K562 (cell line): ENCODE measurements around the gene PRKG1. TPM values are rescaled to one million over a fixed set of nuclear protein-coding genes. Genes with fewer than 3 reads are reported as not detected.

ENCODE experiments used
- ATAC-seq: fragments of 200-7000 bp; cut with Tn5 transposase; 3 replicates; pipeline ENCODE4 v1.9.1; 2020; ENCODE audit warnings: moderate library complexity
- BruUV-seq: library from RNA; stranded (reverse); fragments of 400-500 nt; replicated peaks from 2 replicates; lab custom pipeline; 2021; lab: Mats Ljungman, UMichigan
- CTCF ChIA-PET: fragments of 300-600 bp; formaldehyde crosslinking; extraction: SDS; loops from one replicate; lab custom pipeline; 2021; ENCODE audit warnings: low intra/inter-chr PET ratio; lab: Yijun Ruan, JAX
- POLR2A ChIA-PET: fragments of 300-600, 350-650 bp; sonication (Branson Sonifier 250); formaldehyde crosslinking; extraction: SDS; loops from one replicate; lab custom pipeline; 2021; ENCODE audit warnings: antibody characterized with exemption, inconsistent platforms; lab: Yijun Ruan, JAX
- DNase-seq, 4 experiments: peaks; one replicate each; pipeline versions ENCODE4 v3.0.0 to v3.0.0-alpha.2; 2011 to 2018; ENCODE audit warnings: low spot score in 3 of 4, mixed read lengths in 3 of 4; ENCODE audit errors: extremely low read depth in 1 of 4
- FAIRE-seq: peaks from 2 replicates; lab custom pipeline; 2011; peaks lifted over from hg19 to GRCh38; lab: Jason Lieb, UNC
- H2AFZ ChIP-seq: 2 replicates; pipeline ENCODE4 v1.6.0; 2011; ENCODE audit warnings: low read depth, low read length, control low read depth, inconsistent platforms
- H3K27ac ChIP-seq: fragments of 200-600 bp; 3 replicates; pipeline ENCODE4 v1.8.0; 2011; ENCODE audit warnings: low read depth, mild to moderate bottlenecking, control low read depth, inconsistent platforms, low read length, moderate library complexity, mixed read lengths; ENCODE audit errors: extremely low read depth
- H3K27me3 ChIP-seq, 2 experiments: fragments of 300-600 bp in 1 of 2; 2 replicates in 1 of 2; 3 replicates in 1 of 2; pipeline versions ENCODE4 v1.6.0 to v1.8.0; 2011; ENCODE audit warnings: inconsistent platforms in 2 of 2, low read length in 2 of 2, mild to moderate bottlenecking in 1 of 2, mixed read lengths in 1 of 2, moderate library complexity in 1 of 2; ENCODE audit not compliant: control insufficient read depth in 2 of 2, insufficient read depth in 2 of 2
- H3K36me3 ChIP-seq: fragments of 300-600 bp; 3 replicates; pipeline ENCODE4 v1.8.0; 2011; ENCODE audit warnings: mild to moderate bottlenecking, low read length, inconsistent platforms; ENCODE audit not compliant: control insufficient read depth, insufficient read depth
- H3K4me1 ChIP-seq, 2 experiments: fragments of 200-600 bp in 1 of 2; replicated peaks in 1 of 2; 2 replicates in 1 of 2; 3 replicates in 1 of 2; pipeline versions ENCODE4 v1.5.1 to v1.8.0; 2011; ENCODE audit warnings: inconsistent platforms in 2 of 2, low read length in 2 of 2, mild to moderate bottlenecking in 1 of 2, mixed read lengths in 1 of 2, moderate library complexity in 1 of 2; ENCODE audit not compliant: control insufficient read depth in 2 of 2, insufficient read depth in 2 of 2
- H3K4me2 ChIP-seq: 2 replicates; pipeline ENCODE4 v1.6.1; 2011; ENCODE audit warnings: low read length, control low read depth, inconsistent platforms, mixed read lengths; ENCODE audit not compliant: insufficient read depth
- H3K4me3 ChIP-seq: fragments of 200-600 bp; sonication (generic), shearing (Covaris generic); 2 replicates; pipeline ENCODE4 v1.5.1; 2016; ENCODE audit warnings: control low read depth, inconsistent platforms
- H3K79me2 ChIP-seq: fragments of 200-600 bp; 3 replicates; pipeline ENCODE4 v1.8.0; 2011; ENCODE audit warnings: low read length, inconsistent platforms; ENCODE audit not compliant: control insufficient read depth, insufficient read depth
- H3K9ac ChIP-seq, 2 experiments: 2 replicates each; pipeline versions ENCODE4 v1.6.0 to v1.6.1; 2011; ENCODE audit warnings: low read depth in 2 of 2, low read length in 2 of 2, control low read depth in 1 of 2, inconsistent platforms in 1 of 2, mild to moderate bottlenecking in 1 of 2, mixed read lengths in 1 of 2; ENCODE audit not compliant: insufficient read depth in 1 of 2
- H3K9me1 ChIP-seq: one replicate; pipeline ENCODE4 v1.6.0; 2011; ENCODE audit warnings: inconsistent platforms, mild to moderate bottlenecking, low read length, moderate library complexity; ENCODE audit not compliant: control insufficient read depth, insufficient read depth
- H3K9me3 ChIP-seq: replicated peaks from 2 replicates; pipeline ENCODE4 v1.5.1; 2011; ENCODE audit warnings: low read depth, low read length, inconsistent platforms; ENCODE audit not compliant: control insufficient read depth, insufficient read depth
- H4K20me1 ChIP-seq: replicated peaks from 2 replicates; pipeline ENCODE4 v1.6.1; 2011; ENCODE audit warnings: low read length, inconsistent platforms, mixed read lengths; ENCODE audit not compliant: control insufficient read depth, insufficient read depth
- CBX2 ChIP-seq: fragments of 200-600 bp; sonication (generic); IDR thresholded peaks from one replicate; pipeline ENCODE4 v1.6.1; 2012; ENCODE audit warnings: mild to moderate bottlenecking, low read length, inconsistent platforms; ENCODE audit not compliant: insufficient read depth, poor library complexity, severe bottlenecking
- ZNF444 ChIP-seq: fragments of 250-450 bp; sonication (Bioruptor Pico); IDR thresholded peaks from 2 replicates; pipeline ENCODE4 v1.4.0; 2020; ENCODE audit warnings: mild to moderate bottlenecking, moderate library complexity
- WGBS: fragments of 100-300 bp; shearing (Covaris generic); methylation state at CpG from one replicate; pipeline ENCODE4 v1.1.6; 2016; ENCODE audit warnings: low coverage, mixed read lengths; ENCODE audit not compliant: insufficient coverage; ENCODE audit errors: missing lambda C conversion rate; 5-methylcytosine and 5-hydroxymethylcytosine counted together
- in situ Hi-C: fragments of 300-500 bp; cut with MboI; formaldehyde crosslinking; loops from 4 replicates; pipeline ENCODE4 v1.15.0; 2018; ENCODE audit warnings: inconsistent platforms, mixed read lengths
- intact Hi-C: fragments of 100-400 bp; cut with micrococcal nuclease; formaldehyde crosslinking; loops from 2 replicates; pipeline ENCODE4 v1.14.2; 2022
- polyA plus RNA-seq, 8 experiments: library from polyadenylated mRNA; depleted of rRNA in 4 of 8; stranded (reverse) in 5 of 8; unstranded in 3 of 8; fragments of >200 nt; fragmentation: Nextera tagmentation in 2 of 8; fragmentation: Illumina TruSeq in 1 of 8; extraction: Ambion mirVana in 2 of 8; extraction: Trizol in 1 of 8; gene quantifications; 2 replicates each; pipeline versions ENCODE4 v1.2.1 to v1.2.3, GENCODE V29; 2011 to 2014; ENCODE audit warnings: inconsistent platforms in 1 of 8, missing spikeins in 1 of 8
- total RNA-seq, 7 experiments: library from RNA; depleted of rRNA in 6 of 7; stranded (reverse); fragments of >200 nt in 6 of 7; fragmentation: Illumina TruSeq in 2 of 7; extraction: Trizol in 2 of 7; gene quantifications; 2 replicates each; pipeline versions ENCODE4 v1.2.1 to v1.2.3, GENCODE V29; 2011 to 2021; ENCODE audit warnings: low replicate concordance in 1 of 7
- TF ChIP-seq, protein P1 (sequence below): fragments of 250-450 bp; sonication (Bioruptor Pico); IDR thresholded peaks from 2 replicates; pipeline ENCODE4 v1.5.0; 2021

The PRKG1 gene
- total and polyA plus RNA-seq, 9 of the 15 experiments (the other 6 are each of a cell fraction or from before 2014, with no cell fraction given), result 0.22 TPM; not detected in 8

DNA sequence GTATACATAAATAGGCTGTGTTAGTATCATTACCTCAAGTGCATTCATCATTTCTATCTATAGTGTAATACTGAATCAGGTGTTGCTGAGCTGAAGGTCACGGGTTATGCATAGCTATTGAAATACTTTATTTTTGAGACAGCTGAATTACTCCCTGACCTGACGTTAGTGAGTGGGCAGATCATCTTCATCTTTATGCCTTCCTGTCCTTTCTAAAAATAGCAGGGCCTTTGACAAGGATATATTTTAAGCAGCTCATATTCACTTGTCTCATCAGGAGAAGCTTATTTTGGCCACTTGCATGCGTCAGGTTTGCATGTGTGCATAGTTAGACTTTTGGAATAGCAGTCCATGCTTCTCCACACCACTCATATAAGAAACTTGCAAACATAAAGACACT is 1176.2 kb downstream of the PRKG1 start (continued):
- TF ChIP-seq ZNF444, result no peak

GRCh38 chr10:52252307-52252706 is 1178.0 kb downstream of the PRKG1 start:
- ATAC-seq (no peak), DNase-seq (no peak), FAIRE-seq (no peak)
- no peak for TF ChIP-seq CBX2
- BruUV-seq, result no TSS peak
- H4K20me1 ChIP-seq, result no peaks in the 10 kb centered on the region
- intact Hi-C loops (no loop called here), in situ Hi-C loops (no loop called here)
- POLR2A ChIA-PET, result no interaction called here
- CTCF ChIA-PET, result no interaction called here
- H3K4me1 ChIP-seq, result no peaks in the 10 kb centered on the region
- no peak overlapping the region for H3K27ac ChIP-seq
- H3K4me2 ChIP-seq, result no peak overlapping the region
- no peaks in the 10 kb centered on the region for H3K79me2 ChIP-seq
- no peak overlapping the region for H2AFZ ChIP-seq
- H3K36me3 ChIP-seq, result no peaks in the 10 kb centered on the region
- H3K9me3 ChIP-seq, result no peaks in the 10 kb centered on the region
- no peak overlapping the region for H3K4me3 ChIP-seq
- no peaks in the 10 kb centered on the region for H3K9me1 ChIP-seq
- H3K27me3 ChIP-seq, result no peaks in the 10 kb centered on the region
- 0% methylated on average over 3 of the region's 3 CpGs for WGBS
- no peak overlapping the region for H3K9ac ChIP-seq

GRCh38 chr10:52256832-52257691 is 1182.8 kb downstream of the PRKG1 start:
- Histone ChIP-seq H3K4me2 (no peak overlapping the region), H3K27ac (no peak overlapping the region), H3K9ac (no peak overlapping the region), H3K9me3 (no peaks in the 10 kb centered on the region), H3K36me3 (no peaks in the 10 kb centered on the region), H3K27me3 (no peaks in the 10 kb centered on the region), H3K4me1 (no peaks in the 10 kb centered on the region), H3K79me2 (no peaks in the 10 kb centered on the region), H3K4me3 (no peak overlapping the region), H4K20me1 (no peaks in the 10 kb centered on the region), H3K9me1 (no peaks in the 10 kb centered on the region), H2AFZ (no peak overlapping the region)
- POLR2A ChIA-PET, result no interaction called here
- DNase-seq (no peak), ATAC-seq (no peak), FAIRE-seq (no peak)
- intact Hi-C loops (no loop called here), in situ Hi-C loops (no loop called here)
- CTCF ChIA-PET, result no interaction called here
- no TSS peak for BruUV-seq
- WGBS, result 0% methylated on average over 6 of the region's 6 CpGs
- TF ChIP-seq, protein P1, sequence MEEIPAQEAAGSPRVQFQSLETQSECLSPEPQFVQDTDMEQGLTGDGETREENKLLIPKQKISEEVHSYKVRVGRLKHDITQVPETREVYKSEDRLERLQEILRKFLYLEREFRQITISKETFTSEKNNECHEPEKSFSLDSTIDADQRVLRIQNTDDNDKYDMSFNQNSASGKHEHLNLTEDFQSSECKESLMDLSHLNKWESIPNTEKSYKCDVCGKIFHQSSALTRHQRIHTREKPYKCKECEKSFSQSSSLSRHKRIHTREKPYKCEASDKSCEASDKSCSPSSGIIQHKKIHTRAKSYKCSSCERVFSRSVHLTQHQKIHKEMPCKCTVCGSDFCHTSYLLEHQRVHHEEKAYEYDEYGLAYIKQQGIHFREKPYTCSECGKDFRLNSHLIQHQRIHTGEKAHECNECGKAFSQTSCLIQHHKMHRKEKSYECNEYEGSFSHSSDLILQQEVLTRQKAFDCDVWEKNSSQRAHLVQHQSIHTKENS (CRISPR knock-in tag), result no peak
